NCI-H187 treated with DMSO at 0.1 percent for 48 hours (cell line): ENCODE data around the gene TBC1D1.

Experiments used
- DNase-seq: peaks from one replicate; lab custom pipeline; 2025; lab: John Stamatoyannopoulos, UW

TBC1D1 gene

GRCh38 chr4:37924946-37925345 is 34.1 kb downstream of the TBC1D1 start:
- no peak for DNase-seq

GRCh38 chr4:37927434-37927833 is 36.5 kb downstream of the TBC1D1 start:
- no peak for DNase-seq

- no peak for DNase-seq
Observed at GRCh38 chr4:37928426-37929416, 37.8 kb downstream of the TBC1D1 start.

GRCh38 chr4:37934096-37934495 is 43.2 kb downstream of the TBC1D1 start:
- no peak for DNase-seq

- DNase-seq = no peak
Observed at GRCh38 chr4:37934609-37935008, 43.7 kb downstream of the TBC1D1 start.

- no peak for DNase-seq
Observed at GRCh38 chr4:37935026-37935425, 44.1 kb downstream of the TBC1D1 start.

- DNase-seq = no peak
Observed at GRCh38 chr4:37936889-37937498, 46.1 kb downstream of the TBC1D1 start.

- DNase-seq = no peak
Observed at GRCh38 chr4:37938208-37938607, 47.3 kb downstream of the TBC1D1 start.

- no peak for DNase-seq
Observed at GRCh38 chr4:37946503-37947179, 55.8 kb downstream of the TBC1D1 start.

- DNase-seq = no peak
Observed at GRCh38 chr4:37948542-37948941, 57.7 kb downstream of the TBC1D1 start.

GRCh38 chr4:37949636-37950426 is 58.9 kb downstream of the TBC1D1 start:
- DNase-seq = no peak

GRCh38 chr4:37951461-37952352 is 60.8 kb downstream of the TBC1D1 start:
- no peak for DNase-seq

- DNase-seq = no peak
Observed at GRCh38 chr4:37953156-37953555, 62.3 kb downstream of the TBC1D1 start.

- DNase-seq = no peak
Observed at GRCh38 chr4:37953620-37954293, 62.9 kb downstream of the TBC1D1 start.

GRCh38 chr4:37956941-37957340 is 66.1 kb downstream of the TBC1D1 start:
- no peak for DNase-seq

- DNase-seq = no peak
Observed at GRCh38 chr4:37958932-37959331, 68.0 kb downstream of the TBC1D1 start.

GRCh38 chr4:37960098-37960497 is 69.2 kb downstream of the TBC1D1 start, which contains the start of gene PTTG2:
TSS of gene PTTG2 (plus strand) at chr4:37960398. CDS start at chr4:37960435, 37 bp downstream.
- DNase-seq = no peak

GRCh38 chr4:37960679-37961450 is 70.0 kb downstream of the TBC1D1 start:
- DNase-seq = no peak

GRCh38 chr4:37964734-37965457 is 74.0 kb downstream of the TBC1D1 start:
- no peak for DNase-seq
